H1 (cell line): ENCODE results near the gene GJD2. TPM values are rescaled to one million over a fixed set of nuclear protein-coding genes. Genes with fewer than 3 reads are reported as not detected.

Experiments used
- CTCF ChIA-PET: fragments of 300-600 bp; sonication (Branson Sonifier 250); formaldehyde crosslinking; loops from one replicate; lab custom pipeline; 2021; ENCODE audit not compliant: partially characterized antibody; lab: Charles Lee
- POLR2A ChIA-PET: fragments of 300-600 bp; sonication (Branson Sonifier 250); formaldehyde crosslinking; loops from one replicate; lab custom pipeline; 2021; ENCODE audit warnings: inconsistent platforms; ENCODE audit not compliant: partially characterized antibody; lab: Charles Lee
- DNase-seq, 2 experiments: peaks; one replicate each; pipeline versions ENCODE4 v3.0.0 to v3.0.0-alpha.2; 2010 to 2022; ENCODE audit warnings: low spot score in 2 of 2, low read depth in 1 of 2, mixed read lengths in 1 of 2
- FAIRE-seq: peaks from 2 replicates; lab custom pipeline; 2011; peaks lifted over from hg19 to GRCh38; lab: Jason Lieb, UNC
- H2AFZ ChIP-seq: 2 replicates; pipeline ENCODE4 v1.8.1; 2012; ENCODE audit warnings: low read length, inconsistent platforms
- H2AK5ac ChIP-seq: 2 replicates; pipeline ENCODE4 v1.6.1; 2013; ENCODE audit warnings: low read depth, low read length
- H2BK120ac ChIP-seq: replicated peaks from 2 replicates; pipeline ENCODE3; 2013; ENCODE audit warnings: low read depth, low read length, inconsistent platforms
- H2BK12ac ChIP-seq: 2 replicates; pipeline ENCODE4 v1.6.1; 2013; ENCODE audit warnings: low read depth, low read length
- H2BK15ac ChIP-seq: 2 replicates; pipeline ENCODE4 v1.6.1; 2013; ENCODE audit warnings: low read length
- H2BK20ac ChIP-seq: 2 replicates; pipeline ENCODE4 v1.6.1; 2013; ENCODE audit warnings: low read length
- H2BK5ac ChIP-seq: 2 replicates; pipeline ENCODE4 v1.6.1; 2013; ENCODE audit warnings: low read depth, low read length
- H3K14ac ChIP-seq: 2 replicates; pipeline ENCODE4 v1.6.1; 2013; ENCODE audit warnings: inconsistent platforms; ENCODE audit not compliant: insufficient read length
- H3K18ac ChIP-seq: 2 replicates; pipeline ENCODE4 v1.6.1; 2013; ENCODE audit warnings: low read length; ENCODE audit errors: extremely low read depth
- H3K23ac ChIP-seq: 2 replicates; pipeline ENCODE4 v1.6.1; 2013; ENCODE audit warnings: inconsistent platforms; ENCODE audit not compliant: insufficient read length
- H3K23me2 ChIP-seq: 2 replicates; pipeline ENCODE4 v1.6.1; 2013; ENCODE audit warnings: low read depth, low read length
- H3K27ac ChIP-seq: 2 replicates; pipeline ENCODE4 v1.6.1; 2011; ENCODE audit warnings: low read depth, low read length, inconsistent platforms
- H3K27me3 ChIP-seq, 4 experiments: replicated peaks in 1 of 4; 1 replicate in 1 of 4; 2 replicates in 3 of 4; pipeline versions ENCODE4 v1.6.1 to v1.8.1; 2011 to 2013; ENCODE audit warnings: low read length in 3 of 4, mild to moderate bottlenecking in 3 of 4, inconsistent platforms in 2 of 4, mixed read lengths in 2 of 4, moderate library complexity in 1 of 4; ENCODE audit not compliant: control insufficient read depth in 3 of 4, insufficient read depth in 3 of 4; ENCODE audit errors: extremely low read depth in 1 of 4
- H3K36me3 ChIP-seq, 4 experiments: 2 replicates each; pipeline versions ENCODE4 v1.6.1 to v1.8.1; 2011 to 2013; ENCODE audit warnings: mild to moderate bottlenecking in 4 of 4, low read length in 3 of 4, moderate library complexity in 2 of 4, control low read depth in 1 of 4, inconsistent platforms in 1 of 4; ENCODE audit not compliant: insufficient read depth in 4 of 4, control insufficient read depth in 2 of 4
- H3K4ac ChIP-seq: replicated peaks from 2 replicates; pipeline ENCODE3; 2013; ENCODE audit warnings: low read length, low read depth, mixed read lengths, inconsistent platforms; ENCODE audit not compliant: insufficient read length
- H3K4me1 ChIP-seq, 4 experiments: replicated peaks in 1 of 4; 1 replicate in 1 of 4; 2 replicates in 3 of 4; pipeline versions ENCODE4 v1.6.1 to v1.8.1; 2011 to 2013; ENCODE audit warnings: low read length in 3 of 4, inconsistent platforms in 2 of 4, mixed read lengths in 1 of 4; ENCODE audit not compliant: insufficient read depth in 4 of 4, control insufficient read depth in 3 of 4
- H3K4me2 ChIP-seq, 2 experiments: 2 replicates each; pipeline versions ENCODE4 v1.6.1 to v1.8.1; 2011 to 2013; ENCODE audit warnings: low read depth in 2 of 2, low read length in 2 of 2, control low read depth in 1 of 2, inconsistent platforms in 1 of 2, mild to moderate bottlenecking in 1 of 2; ENCODE audit not compliant: insufficient read depth in 1 of 2
- H3K4me3 ChIP-seq, 4 experiments: fragments of 200-600, 300-600 bp in 1 of 4; sonication (generic), shearing (Covaris generic), sonication (Bioruptor Twin) in 1 of 4; 2 replicates each; pipeline versions ENCODE4 v1.5.1 to v1.8.1; 2011 to 2016; ENCODE audit warnings: low read length in 4 of 4, low read depth in 3 of 4, control low read depth in 2 of 4, inconsistent platforms in 2 of 4, mild to moderate bottlenecking in 2 of 4, mixed read lengths in 1 of 4, moderate library complexity in 1 of 4; ENCODE audit not compliant: insufficient read depth in 2 of 4; ENCODE audit errors: extremely low read depth in 1 of 4
- H3K56ac ChIP-seq: replicated peaks from 2 replicates; pipeline ENCODE3; 2013; ENCODE audit warnings: low read depth, mild to moderate bottlenecking, mixed read lengths, low read length, inconsistent platforms; ENCODE audit not compliant: insufficient read length
- H3K79me1 ChIP-seq: 2 replicates; pipeline ENCODE4 v1.6.1; 2013; ENCODE audit warnings: low read depth, low read length, control low read depth
- H3K79me2 ChIP-seq, 2 experiments: 2 replicates each; pipeline versions ENCODE4 v1.6.1 to v1.8.1; 2012 to 2013; ENCODE audit warnings: low read length in 2 of 2, mild to moderate bottlenecking in 2 of 2, inconsistent platforms in 1 of 2; ENCODE audit not compliant: insufficient read depth in 2 of 2, control insufficient read depth in 1 of 2
- H3K9ac ChIP-seq, 4 experiments: replicated peaks in 1 of 4; 1 replicate in 1 of 4; 2 replicates in 3 of 4; pipeline versions ENCODE4 v1.6.1 to v1.8.1; 2011 to 2013; ENCODE audit warnings: low read depth in 3 of 4, low read length in 3 of 4, control low read depth in 2 of 4, mild to moderate bottlenecking in 2 of 4, moderate library complexity in 2 of 4, inconsistent platforms in 1 of 4; ENCODE audit errors: extremely low read depth in 1 of 4
- H3K9me3 ChIP-seq, 2 experiments: 2 replicates each; pipeline versions ENCODE4 v1.6.1 to v1.8.1; 2012 to 2013; ENCODE audit warnings: mild to moderate bottlenecking in 2 of 2, moderate library complexity in 2 of 2, control low read depth in 1 of 2, inconsistent platforms in 1 of 2, low read depth in 1 of 2, low read length in 1 of 2, mixed read lengths in 1 of 2; ENCODE audit not compliant: insufficient read depth in 2 of 2
- H4K20me1 ChIP-seq, 2 experiments: replicated peaks in 1 of 2; 2 replicates each; pipeline versions ENCODE3 to v1.8.1; 2011 to 2013; ENCODE audit warnings: inconsistent platforms in 2 of 2, low read length in 2 of 2, mild to moderate bottlenecking in 1 of 2; ENCODE audit not compliant: insufficient read depth in 2 of 2, control insufficient read depth in 1 of 2
- H4K5ac ChIP-seq: 2 replicates; pipeline ENCODE4 v1.6.1; 2013; ENCODE audit warnings: low read length, low read depth, mixed read lengths, inconsistent platforms; ENCODE audit not compliant: insufficient read length
- H4K8ac ChIP-seq: 2 replicates; pipeline ENCODE4 v1.8.0; 2013; ENCODE audit warnings: mild to moderate bottlenecking, moderate library complexity, low read length, inconsistent platforms; ENCODE audit not compliant: insufficient read depth; ENCODE audit errors: extremely low read depth
- H4K91ac ChIP-seq: replicated peaks from 2 replicates; pipeline ENCODE3; 2013; ENCODE audit warnings: low read length, mixed read lengths, inconsistent platforms; ENCODE audit not compliant: insufficient read length
- POLR2AphosphoS5 ChIP-seq: IDR thresholded peaks from 2 replicates; pipeline ENCODE4 v1.6.1; 2011; ENCODE audit warnings: low read depth, low read length
- RXRA ChIP-seq: IDR thresholded peaks from 2 replicates; pipeline ENCODE4 v1.6.1; 2011; ENCODE audit warnings: low read depth, mild to moderate bottlenecking, low read length, moderate library complexity; ENCODE audit not compliant: insufficient read depth
- TCF12 ChIP-seq: IDR thresholded peaks from 2 replicates; pipeline ENCODE4 v1.6.1; 2011; ENCODE audit warnings: low read depth, mild to moderate bottlenecking, low read length
- YY1 ChIP-seq: IDR thresholded peaks from 2 replicates; pipeline ENCODE4 v1.6.1; 2011; ENCODE audit warnings: low read depth, mild to moderate bottlenecking, low read length
- WGBS, 2 experiments: shearing (Covaris generic) in 1 of 2; methylation state at CpG; one replicate each; pipeline versions ENCODE4 v1.1.6 to v1.1.7; 2013 to 2015; ENCODE audit warnings: low lambda C conversion rate in 2 of 2, mixed read lengths in 2 of 2, inconsistent platforms in 1 of 2, low coverage in 1 of 2, missing lambda C conversion rate in 1 of 2; ENCODE audit not compliant: insufficient replicate concordance in 2 of 2, insufficient coverage in 1 of 2, insufficient read length in 1 of 2; ENCODE audit errors: extremely low coverage in 1 of 2, missing lambda C conversion rate in 1 of 2; 5-methylcytosine and 5-hydroxymethylcytosine counted together
- polyA plus RNA-seq, 7 experiments: library from polyadenylated mRNA; depleted of rRNA in 3 of 7; stranded (reverse) in 5 of 7; unstranded in 2 of 7; fragments of >200 nt in 5 of 7; fragments of 200-250 nt in 2 of 7; gene quantifications; 1 replicate in 5 of 7; 2 replicates in 1 of 7; 4 replicates in 1 of 7; pipeline versions ENCODE4 v1.2.1 to v1.2.3, GENCODE V29; 2011 to 2013; ENCODE audit warnings: missing spikeins in 2 of 7, mixed read lengths in 2 of 7
- total RNA-seq: library from RNA; stranded (reverse); fragmentation: NEBNext Ultra II Directional; extraction: Animal tissue kit (Norgen Biotek cat#: 25700); gene quantifications from 2 replicates; pipeline ENCODE4 v1.2.1, GENCODE V29; 2021

GJD2 gene
- total and polyA plus RNA-seq, 2 of the 8 experiments (the other 6 are each of a cell fraction or from before 2014, with no cell fraction given), result 0.39 to 0.54 TPM

GRCh38 chr15:34734303-34734702 is 20.5 kb downstream of the GJD2 start:
- Histone ChIP-seq H3K27ac (no peak overlapping the region), H3K56ac (no peak overlapping the region), H3K79me1 (no peaks in the 10 kb centered on the region), H3K4me3 (no peak overlapping the region), H3K23me2 (no peaks in the 10 kb centered on the region), H3K9ac (no peak overlapping the region), H4K8ac (no peak overlapping the region), H3K18ac (no peak overlapping the region), H4K20me1 (no peaks in the 10 kb centered on the region), H3K9me3 (no peaks in the 10 kb centered on the region), H3K36me3 (no peaks in the 10 kb centered on the region), H2BK15ac (no peak overlapping the region), H3K4me1 (no peaks in the 10 kb centered on the region), H2AFZ (no peak overlapping the region), H2AK5ac (no peak overlapping the region), H3K4me2 (no peak overlapping the region), H3K27me3 (no peaks in the 10 kb centered on the region; a peak in 1 of 7 replicates), H2BK12ac (no peak overlapping the region), H2BK5ac (no peak overlapping the region), H3K23ac (no peak overlapping the region), H3K14ac (no peak overlapping the region), H3K79me2 (no peaks in the 10 kb centered on the region), H2BK120ac (no peak overlapping the region), H4K91ac (no peak overlapping the region), H3K4ac (no peak overlapping the region), H2BK20ac (no peak overlapping the region), H4K5ac (no peak overlapping the region)
- ChIA-PET CTCF (interaction anchor here (1.3 to 1.4 kb wide), 3 partner anchors 9 to 26 kb away, joined by 4 to 6 read pairs (median 5); no protein-coding TSS in a partner anchor), POLR2A (no interaction called here)
- FAIRE-seq (no peak), DNase-seq (no peak)
- 80% methylated on average over 5 of the region's 5 CpGs; no CpG with 5 or more reads in 1 of the 2 experiments for whole genome bisulfite sequencing, 2 experiments
- no peak for TF ChIP-seq TCF12
- no peak for TF ChIP-seq YY1
- no peak for TF ChIP-seq POLR2AphosphoS5
- no peak for TF ChIP-seq RXRA
